ENCODE data around the gene DAGLA.

DNA sequence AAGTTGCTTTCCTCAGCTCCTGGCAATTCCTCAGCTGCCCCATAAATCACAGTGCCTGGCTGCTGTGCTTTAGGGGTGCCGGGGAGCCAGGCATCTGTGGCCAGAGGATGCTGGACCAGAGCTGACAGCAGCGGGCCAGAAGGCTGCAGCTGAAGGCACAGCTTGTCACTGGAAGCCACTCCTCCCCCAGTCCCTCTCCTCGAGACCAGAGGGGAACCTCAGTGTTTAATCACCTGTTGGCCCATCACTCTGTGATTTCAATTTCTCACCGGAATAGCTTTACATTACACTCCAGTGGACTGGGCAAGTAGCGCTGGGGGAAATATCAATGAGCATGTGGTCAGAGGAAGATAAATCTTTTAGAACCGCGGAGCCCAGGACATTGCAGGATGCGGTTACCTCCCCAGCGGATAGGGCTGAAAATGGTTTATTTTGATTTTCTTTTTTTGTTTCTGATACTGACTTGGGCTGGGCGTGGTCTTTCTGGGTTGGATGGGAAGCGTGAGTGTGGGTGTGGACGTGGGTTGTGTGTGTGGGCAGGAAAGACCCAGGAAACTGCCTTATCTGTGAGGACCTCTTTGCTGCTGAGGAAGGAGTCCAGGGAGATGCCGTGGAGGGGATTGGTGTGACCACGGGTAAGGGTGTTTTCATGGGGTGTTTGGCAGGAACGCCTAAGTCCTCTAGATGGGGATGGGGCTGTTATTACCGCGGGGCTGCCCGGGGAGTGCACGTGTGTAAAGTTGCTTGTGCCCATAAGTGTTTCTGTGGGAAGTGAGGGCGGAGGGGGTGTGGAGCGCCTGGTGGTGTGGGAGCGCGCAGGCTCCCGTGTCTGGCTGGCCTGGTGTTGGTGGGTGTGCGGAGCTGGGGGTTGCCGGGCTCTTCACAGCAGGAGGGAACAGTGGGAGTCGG, 4.0 kb downstream of the DAGLA start:
- TF ChIP-seq, protein P1, sequence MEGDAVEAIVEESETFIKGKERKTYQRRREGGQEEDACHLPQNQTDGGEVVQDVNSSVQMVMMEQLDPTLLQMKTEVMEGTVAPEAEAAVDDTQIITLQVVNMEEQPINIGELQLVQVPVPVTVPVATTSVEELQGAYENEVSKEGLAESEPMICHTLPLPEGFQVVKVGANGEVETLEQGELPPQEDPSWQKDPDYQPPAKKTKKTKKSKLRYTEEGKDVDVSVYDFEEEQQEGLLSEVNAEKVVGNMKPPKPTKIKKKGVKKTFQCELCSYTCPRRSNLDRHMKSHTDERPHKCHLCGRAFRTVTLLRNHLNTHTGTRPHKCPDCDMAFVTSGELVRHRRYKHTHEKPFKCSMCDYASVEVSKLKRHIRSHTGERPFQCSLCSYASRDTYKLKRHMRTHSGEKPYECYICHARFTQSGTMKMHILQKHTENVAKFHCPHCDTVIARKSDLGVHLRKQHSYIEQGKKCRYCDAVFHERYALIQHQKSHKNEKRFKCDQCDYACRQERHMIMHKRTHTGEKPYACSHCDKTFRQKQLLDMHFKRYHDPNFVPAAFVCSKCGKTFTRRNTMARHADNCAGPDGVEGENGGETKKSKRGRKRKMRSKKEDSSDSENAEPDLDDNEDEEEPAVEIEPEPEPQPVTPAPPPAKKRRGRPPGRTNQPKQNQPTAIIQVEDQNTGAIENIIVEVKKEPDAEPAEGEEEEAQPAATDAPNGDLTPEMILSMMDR (conservative IDR thresholded peaks at IDR 0.05): no peak
- TF ChIP-seq ZFX (IDR thresholded peaks at IDR 0.05): no peak
